GM12878 (cell line): Measurements from ENCODE around the gene LYRM4.

ENCODE experiments used
- CTCF ChIP-seq, 3 experiments: IDR thresholded peaks in 2 of 3; conservative IDR thresholded peaks in 1 of 3; 2 replicates each; pipeline ENCODE4 v1.5.1; 2011; ENCODE audit warnings: low read depth in 3 of 3, low read length in 3 of 3, mild to moderate bottlenecking in 3 of 3, control low read depth in 2 of 3, moderate library complexity in 2 of 3, inconsistent platforms in 1 of 3, mixed read lengths in 1 of 3; ENCODE audit not compliant: control insufficient read depth in 2 of 3, insufficient read depth in 1 of 3; ENCODE audit errors: extremely low read depth in 1 of 3
- ESRRA ChIP-seq: IDR thresholded peaks from 2 replicates; pipeline ENCODE4 v1.6.1; 2012; ENCODE audit warnings: mild to moderate bottlenecking, low read length, improper control_type of control experiment
- EZH2 ChIP-seq: IDR thresholded peaks from 2 replicates; pipeline ENCODE4 v1.6.1; 2012; ENCODE audit warnings: low read depth, mild to moderate bottlenecking, control low read depth, inconsistent platforms, low read length, borderline replicate concordance; ENCODE audit not compliant: control insufficient read depth
- FOS ChIP-seq: IDR thresholded peaks from 3 replicates; pipeline ENCODE4 v1.6.1; 2011; ENCODE audit warnings: borderline replicate concordance; ENCODE audit not compliant: insufficient read length; ENCODE audit errors: extremely low read depth

GRCh38 chr6:5109436-5109835 is 151.3 kb downstream of the LYRM4 start:
- no peak for TF ChIP-seq ESRRA
- no peak for TF ChIP-seq EZH2
- no peak for TF ChIP-seq FOS
- TF ChIP-seq CTCF (IDR thresholded peaks at IDR 0.05 in 2 of 3, conservative IDR thresholded peaks at IDR 0.05 in 1 of 3; ENCODE audit: control insufficient read depth in 2 of 3, extremely low read depth in 1 of 3, insufficient read depth in 1 of 3, low read depth in 3 of 3, low read length in 3 of 3) = no peak
